Embryonic facial prominence (tissue), 1 donor: Measurements from ENCODE around the gene COMMD7.
"Not testable (repeated sequence)": the region's sequence is repeated elsewhere in the genome, so short reads cannot be mapped to it uniquely, and the experiment has no call there.

Source experiments
- DNase-seq: peaks from one replicate; pipeline ENCODE4 v3.0.0-alpha.2; 2016; ENCODE audit errors: extremely low spot score

Gene COMMD7

DNA sequence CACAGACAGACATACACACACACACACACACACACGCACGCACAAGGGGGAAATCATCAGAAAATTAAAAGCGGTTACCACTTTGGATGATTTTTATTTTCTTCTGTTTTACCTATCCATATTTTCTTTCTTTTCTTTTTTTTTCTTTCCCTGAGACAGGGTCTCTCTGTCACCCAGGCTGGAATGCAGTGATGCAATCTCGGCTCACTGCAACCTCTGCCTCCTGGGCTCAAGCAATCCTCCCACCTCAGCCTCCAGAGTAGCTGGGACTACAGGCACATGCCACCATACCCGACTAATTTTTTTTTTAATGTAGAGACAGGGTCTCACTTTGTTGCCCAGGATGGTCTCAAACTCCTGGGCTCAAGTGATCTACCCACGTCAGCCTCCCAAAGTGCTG lies 14.8 kb downstream of the COMMD7 start:
- not testable (repeated sequence) for DNase-seq

DNA sequence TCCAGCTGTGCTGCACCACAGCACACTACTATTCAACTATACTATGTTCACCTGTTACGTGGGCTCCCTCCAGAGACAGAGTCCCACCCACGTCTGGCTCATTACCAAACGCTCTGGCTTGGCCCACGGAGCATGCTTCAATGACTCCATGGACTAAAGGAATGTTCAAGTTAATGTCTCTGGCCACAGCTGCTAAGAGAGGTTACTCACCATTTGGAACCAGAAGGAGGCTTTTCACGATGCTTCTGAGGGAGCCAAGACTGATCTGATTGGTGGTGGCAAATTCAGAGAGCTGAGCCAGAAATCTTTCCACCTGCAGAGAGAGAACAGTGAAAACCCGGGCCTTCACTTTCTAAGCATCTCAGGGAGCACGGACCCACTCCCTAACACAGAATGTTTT lies 15.6 kb downstream of the COMMD7 start:
- no peak for DNase-seq

DNA sequence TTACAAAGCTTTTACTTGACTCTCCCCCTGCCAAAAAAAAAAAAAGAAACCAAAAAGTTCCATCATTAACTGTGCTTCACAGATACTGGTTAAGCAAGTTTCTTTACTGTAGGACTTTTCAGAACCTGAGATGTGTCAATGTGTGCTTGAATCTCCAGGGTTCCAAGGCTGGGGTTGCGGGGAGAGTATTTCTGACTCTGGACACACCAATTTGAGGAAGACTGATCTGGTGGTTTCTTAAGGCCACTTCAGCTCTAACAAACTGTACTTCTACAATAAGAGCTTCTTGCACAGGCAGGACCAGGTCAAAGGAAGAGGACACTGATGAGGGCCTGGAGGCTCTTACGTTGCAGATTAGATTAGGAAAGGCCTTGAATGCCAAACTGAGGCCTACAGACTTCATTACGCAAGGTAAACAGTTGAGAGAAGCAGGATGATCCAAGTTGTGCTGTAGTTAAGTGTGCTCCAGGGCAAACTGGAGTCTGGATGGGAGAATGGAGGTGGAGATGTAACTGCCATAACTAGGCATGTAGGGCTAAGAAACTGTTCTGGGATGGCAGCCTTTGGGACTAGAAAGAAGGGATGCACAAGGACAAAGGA lies 24.4 kb downstream of the COMMD7 start:
- DNase-seq: no peak

DNA sequence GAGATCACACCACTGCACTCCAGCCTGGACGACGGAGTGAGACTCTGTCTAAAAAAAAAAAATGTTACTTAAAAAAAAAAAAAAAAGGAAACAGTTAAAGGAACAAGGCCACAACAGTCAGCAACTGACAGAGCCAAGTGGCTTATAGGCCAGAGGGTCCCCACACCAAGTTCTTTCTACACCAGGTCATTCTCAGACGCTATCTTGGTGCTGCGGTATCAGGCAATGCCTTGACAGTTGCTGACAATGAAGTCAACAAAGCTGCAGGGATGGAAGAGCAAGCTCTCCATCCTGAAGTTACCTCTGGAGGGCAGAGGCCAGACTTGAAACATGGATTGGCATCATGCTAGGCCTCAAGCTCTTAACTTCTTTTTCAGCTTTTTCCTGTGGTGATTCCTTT lies 31.9 kb downstream of the COMMD7 start:
- DNase-seq: no peak

DNA sequence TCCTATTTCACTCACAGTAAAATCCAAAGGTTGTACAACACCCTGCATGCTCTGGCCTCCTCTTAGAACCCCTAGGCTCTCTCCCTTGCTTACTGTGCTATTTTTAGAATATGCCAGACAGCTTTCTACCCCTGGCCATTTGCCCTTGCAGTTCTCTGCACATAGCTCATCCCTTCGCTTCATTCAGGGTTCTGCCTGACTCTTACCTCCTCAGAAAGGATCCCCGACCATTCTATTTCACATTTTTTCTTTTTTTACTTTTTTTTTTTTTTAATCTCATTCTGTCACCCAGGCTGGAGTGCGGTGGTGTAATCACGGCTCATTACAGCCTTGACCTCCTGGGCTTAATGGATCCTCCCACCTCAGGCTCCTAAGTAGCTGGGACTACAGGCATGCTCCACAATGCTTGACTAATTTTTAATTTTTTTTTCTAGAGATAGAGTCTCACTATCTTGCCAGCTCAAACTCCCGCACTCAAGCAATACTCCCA lies 33.6 kb downstream of the COMMD7 start:
- DNase-seq: no peak

DNA sequence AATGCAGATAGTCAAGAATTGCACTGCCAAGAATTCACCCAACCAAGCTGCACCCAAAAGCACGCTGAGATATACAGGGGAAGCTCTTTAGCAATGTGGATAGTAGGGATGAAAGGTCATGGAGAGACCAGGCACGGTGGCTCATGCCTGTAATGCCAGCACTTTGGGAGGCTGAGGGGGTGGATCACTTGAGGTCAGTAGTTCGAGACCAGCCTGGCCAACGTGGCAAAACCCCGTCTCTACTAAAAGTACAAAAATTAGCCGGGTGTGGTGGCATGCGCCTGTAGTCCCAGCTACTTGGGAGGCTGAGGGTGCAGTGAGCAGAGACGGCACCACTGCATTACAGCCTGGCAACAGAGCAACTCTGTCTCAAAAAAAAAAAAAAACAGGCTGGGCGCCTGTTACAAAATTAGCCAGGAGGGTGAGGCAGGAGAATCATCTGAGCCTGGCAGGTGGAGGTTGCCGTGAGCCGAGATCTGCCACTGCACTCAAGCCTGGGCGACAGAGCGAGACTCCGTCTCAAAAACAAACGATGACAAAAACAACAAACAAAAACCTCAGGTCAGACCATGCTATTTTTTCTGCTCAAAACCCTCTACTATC lies 34.1 kb downstream of the COMMD7 start:
- not testable (repeated sequence) for DNase-seq

DNA sequence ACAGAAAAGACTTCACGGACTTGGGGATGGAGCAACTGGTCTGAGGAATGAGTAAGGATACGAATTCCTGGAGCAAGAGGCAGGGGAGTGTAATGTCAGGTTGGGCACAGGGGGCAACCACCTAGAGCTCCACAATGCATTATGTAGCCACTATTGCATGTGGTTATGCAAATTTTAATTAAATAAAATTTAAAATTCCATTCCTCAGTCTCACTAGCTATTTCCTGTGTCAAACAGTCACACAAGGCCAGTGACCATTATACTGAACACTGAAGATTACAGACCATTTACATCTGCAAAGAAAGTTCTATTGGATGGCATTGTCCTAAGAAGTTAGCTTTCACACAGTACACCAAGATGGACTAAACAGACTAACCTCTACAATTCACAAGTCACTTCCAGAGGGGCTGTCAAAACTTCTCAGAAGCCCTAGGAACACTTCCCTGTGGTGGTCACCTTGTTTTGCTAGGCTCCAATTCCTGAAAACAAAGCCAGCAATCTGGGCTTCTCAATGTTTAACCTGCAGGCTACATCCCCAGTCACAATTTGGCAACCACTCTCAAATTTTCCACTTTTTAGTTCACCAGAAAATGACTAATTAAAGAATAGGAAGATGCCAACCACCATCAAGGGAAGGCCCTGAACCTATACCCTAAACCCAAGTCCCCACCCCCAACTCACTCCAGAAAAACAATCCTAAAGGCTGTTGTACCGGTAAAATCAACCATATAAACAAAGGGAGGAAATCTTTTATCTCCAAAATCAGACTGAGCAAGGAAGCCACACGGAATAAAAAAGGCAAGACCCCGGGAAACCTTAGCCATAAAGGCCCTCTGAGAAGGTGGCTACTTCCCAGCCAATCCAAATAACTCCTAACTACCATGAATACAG lies 35.3 kb downstream of the COMMD7 start:
- no peak for DNase-seq

DNA sequence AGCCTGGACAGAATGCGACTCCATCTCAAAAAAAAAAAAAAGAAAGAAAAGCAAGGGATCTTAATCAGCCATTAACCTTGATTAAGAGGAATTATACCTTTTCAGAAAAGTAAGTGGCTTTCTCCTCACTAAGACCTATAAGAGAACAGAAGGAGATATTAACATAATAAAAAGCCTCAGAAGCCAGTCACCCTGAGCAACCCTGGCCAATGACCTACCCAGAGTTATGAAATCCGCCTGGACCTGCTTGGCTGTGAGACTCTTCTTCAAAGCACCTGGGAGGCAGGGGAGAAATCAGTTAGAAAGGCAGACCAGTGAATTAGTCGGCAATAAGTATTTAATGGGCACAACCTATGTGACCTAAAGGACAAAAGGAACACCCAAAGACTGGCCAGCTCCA lies 36.8 kb downstream of the COMMD7 start:
- no peak for DNase-seq

DNA sequence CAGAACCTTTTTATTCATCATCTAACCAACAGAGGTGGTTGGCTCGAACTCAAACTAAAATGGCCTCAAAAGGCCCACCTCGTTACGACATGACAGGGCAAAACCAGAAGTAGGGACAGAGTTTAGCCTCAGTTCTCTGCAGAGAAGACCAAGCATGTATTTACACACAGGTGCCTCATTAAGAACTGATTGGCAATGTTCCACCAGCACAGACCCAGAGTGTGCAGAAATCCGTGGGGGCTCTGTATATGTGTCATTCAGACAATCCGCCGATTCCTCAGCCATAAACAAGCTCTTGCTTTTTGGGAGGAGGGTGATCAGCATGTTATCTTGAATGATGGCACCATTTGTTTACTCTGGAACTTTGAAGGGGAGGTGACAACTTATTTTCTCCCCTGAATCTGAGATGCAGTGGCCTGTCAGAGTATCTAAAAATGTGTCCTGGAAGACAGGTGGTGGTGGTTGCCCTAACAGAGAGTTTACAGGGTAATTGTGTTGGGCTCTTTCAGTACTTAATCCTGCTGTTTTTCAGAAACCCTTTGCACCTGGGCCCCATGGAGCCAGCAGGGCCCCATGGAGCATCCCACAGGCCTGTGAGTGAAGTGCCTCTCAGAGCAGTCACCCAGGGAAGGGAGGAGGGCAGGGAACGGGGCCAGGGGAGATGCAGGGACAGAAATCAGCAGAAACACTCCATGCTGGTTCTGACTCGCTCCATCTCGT lies 40.4 kb downstream of the COMMD7 start:
- no peak for DNase-seq

DNA sequence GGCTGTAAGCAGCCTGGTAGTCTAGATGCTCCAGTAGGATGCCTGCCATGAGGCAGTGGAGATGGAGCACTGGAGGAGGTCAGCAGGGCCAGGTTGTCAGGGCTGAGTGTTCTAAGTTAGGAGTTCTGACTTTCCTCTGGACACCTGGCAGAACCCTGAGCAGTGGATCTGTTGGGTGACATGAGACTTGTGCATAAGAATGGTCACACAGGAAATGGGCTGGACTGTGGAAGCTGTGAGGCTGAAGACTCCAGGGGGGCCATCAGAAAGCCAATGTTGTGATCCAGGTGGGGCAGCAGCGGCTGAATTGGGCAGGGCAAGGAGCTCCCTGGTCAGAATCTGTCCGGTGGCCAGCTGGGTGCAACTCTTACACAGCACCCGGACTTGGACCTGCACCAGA lies 45.7 kb downstream of the COMMD7 start:
- DNase-seq: no peak

DNA sequence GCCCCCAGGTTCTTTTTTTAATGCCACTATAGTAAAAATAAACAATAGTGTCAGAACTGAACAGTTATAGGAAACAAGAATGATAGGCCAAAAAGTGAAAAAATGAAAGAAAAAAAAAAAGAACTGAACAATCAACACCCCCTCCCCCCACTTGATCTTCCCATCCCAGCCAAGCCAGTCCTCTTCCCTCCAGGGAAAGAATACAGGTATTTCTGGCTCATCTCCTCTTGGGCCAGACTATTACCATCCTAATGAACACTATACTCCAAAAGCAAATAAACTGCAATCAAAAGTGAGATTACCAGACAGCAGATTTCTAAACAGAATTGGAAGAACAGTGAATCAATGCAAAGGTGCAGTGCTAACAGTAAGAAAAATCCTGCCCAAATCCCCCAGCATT lies 48.2 kb downstream of the COMMD7 start:
- no peak for DNase-seq

DNA sequence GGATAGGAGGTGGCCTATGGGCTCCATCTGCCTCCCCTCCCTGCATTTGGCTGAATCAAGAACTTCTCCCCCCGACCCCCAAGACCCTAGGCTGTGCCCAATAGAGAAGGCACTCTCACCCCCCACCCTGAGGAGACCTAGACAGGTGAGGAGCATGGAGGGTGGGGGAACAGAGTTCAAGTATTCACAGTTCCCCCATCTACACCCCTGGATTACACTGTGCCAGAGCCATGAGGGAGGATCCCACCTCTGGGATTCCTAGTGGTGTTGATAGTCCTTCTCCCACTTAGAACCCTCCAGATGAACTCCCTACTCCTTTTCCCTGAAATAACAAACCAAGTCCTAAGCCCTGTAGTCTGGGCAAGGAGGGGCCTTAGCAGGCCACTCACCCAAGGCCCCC lies 54.3 kb downstream of the COMMD7 start:
- DNase-seq: not testable (repeated sequence)

DNA sequence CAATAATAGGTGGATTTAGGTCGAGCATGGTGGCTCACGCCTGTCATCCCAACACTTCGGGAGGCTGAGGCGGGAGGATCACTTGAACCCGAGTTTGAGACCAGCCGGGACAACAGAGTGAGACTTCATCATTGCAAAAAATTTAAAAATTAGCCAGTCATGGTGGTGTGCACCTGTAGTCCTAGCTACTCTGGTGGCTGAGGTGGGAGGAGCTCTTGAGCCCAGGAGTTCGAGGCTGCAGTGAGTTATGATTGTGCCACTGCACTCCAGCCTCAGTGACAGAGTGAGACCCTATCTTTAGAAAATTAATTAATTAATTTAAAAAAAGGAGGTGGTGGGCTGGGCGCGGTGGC lies 56.1 kb downstream of the COMMD7 start:
- no peak for DNase-seq

DNA sequence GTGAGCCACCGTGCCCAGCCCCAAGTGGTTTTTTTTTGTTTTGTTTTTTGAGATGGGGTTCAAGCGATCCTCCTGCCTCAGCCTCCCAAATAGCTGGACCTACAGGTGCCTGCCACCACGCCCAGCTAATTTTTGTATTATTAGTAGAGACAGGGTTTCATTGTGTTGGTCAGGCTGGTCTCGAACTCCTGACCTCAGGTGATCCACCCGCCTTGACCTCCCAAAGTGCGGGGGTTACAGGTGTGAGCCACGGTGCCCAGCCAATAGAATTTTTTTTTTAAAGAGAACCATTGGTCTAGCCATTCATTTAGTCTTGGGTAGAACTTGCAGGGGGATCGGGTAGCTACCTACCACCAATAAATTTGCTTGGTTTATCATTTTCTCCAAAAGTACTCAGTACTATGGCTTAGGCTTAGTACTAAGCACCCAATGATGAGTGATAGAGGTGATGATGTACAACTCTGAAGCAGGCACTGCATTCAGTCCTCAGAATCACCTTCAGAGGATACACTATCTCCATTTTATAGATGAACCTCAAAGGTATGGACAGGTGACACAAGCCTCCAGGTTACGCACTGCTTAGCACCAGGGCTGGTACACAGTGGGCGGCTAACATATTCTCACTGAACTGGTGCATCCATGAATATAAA lies 56.6 kb downstream of the COMMD7 start:
- no peak for DNase-seq

DNA sequence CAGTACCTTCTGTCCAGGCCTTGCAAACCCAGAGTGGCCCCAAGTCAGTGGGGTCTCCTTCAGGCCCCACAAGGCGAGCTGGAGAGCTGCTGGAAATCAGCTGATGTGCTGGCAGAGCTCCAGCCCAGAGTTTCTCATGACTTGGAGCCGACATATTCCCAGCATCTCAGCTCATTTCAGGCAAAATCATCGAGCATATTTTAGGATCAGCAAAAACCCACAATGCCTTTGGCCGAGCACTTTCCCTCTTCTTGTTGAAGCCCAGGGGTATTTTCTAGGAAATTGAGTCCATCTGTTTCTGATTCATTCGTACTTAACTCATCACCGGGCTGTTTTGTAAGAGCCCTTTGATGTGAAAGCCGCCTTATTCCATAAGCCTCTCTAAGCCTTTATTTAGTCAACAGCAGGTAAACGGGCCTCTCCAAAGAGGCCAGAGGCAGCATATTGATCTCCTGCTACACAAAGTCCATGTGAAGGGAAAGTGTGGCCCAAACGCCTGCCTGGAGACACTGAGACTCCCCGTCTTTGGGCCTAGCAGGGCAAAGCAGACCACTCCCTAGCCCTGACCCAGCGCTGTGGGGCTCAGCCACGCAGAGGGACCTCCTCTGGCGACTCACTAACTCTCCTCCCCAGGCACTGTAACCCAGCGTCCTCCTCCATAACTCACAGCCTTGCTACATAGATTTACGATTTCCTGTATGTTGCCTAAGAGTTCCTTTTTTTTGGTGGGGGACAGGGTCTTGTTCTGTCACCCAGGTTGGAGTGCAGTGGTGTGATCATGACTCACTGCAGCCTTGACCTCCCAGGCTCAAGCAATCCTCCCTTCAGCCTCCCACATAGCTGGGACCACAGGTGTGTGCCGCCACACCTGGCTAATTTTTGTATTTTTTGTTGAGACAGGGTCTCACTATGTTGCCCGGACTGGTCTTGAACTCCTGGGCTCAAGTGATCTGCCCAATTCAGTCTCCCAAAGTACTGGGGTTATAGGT lies 57.4 kb downstream of the COMMD7 start:
- peak; percentile 88 for DNase-seq

DNA sequence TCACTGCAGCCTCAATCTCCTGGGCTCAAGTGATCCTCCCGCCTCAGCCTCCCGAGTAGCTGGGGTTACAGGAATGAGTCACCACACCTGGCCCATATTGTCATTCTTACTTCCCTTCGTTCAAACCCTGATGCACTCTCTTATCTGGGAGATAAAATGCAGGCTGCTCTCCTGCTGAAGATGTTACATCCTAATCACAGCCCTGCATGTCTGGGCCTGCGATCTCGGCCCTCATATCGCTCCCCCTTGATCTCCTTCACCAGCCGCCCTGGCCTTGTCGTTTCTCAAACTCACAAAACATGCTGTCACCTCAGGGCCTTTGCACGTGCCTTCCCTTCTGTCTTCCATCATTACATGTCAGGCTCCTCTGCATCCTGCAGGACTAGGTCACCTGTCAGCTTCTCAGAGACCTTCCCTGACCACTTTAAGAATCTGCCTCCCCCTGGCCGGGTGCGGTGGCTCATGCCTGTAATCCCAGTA lies 60.7 kb downstream of the COMMD7 start:
- DNase-seq: no peak

DNA sequence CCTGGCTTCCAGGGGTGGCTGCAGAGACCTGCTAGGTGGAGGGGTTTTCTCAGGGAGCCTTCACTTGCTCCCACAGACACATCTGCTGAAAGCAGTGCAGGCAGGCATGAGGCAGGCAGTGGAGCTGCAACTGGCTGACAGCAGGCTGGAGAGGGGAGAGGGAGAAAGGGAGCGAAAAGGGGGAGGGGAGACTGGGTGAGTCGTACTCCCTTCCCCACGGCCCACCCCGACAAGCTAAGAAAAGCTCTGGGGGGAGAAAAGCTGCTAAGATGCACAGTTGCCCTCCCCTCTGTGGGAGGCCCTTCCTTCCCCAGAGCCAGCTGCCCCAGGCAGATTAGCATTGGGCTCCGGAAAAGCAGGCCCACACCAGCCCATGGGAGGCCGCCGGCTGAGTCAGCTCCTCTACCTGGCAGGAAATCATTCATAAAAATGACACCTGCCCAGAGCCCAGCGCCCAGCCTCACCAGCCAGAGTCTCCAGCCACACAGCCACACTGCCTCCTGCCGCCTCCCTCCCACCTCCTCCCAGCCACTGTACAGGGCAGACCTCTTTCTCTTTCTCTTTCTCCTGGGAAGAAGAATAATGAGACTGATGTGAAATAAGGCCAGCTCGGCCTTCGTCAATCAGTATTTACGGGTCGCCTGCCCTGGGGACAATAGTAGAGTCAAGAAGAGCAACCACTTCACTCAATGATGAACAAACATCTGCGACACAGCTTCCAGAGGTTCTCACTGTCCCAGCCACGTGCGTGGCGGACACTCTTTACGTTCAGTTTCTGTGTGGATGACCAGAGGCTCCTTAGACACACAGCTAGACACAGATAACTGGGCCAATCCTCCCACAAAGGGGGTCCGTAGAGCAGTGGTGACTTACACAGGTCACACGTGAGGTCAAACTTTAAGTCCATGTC lies 61.8 kb downstream of the COMMD7 start:
- no peak for DNase-seq

DNA sequence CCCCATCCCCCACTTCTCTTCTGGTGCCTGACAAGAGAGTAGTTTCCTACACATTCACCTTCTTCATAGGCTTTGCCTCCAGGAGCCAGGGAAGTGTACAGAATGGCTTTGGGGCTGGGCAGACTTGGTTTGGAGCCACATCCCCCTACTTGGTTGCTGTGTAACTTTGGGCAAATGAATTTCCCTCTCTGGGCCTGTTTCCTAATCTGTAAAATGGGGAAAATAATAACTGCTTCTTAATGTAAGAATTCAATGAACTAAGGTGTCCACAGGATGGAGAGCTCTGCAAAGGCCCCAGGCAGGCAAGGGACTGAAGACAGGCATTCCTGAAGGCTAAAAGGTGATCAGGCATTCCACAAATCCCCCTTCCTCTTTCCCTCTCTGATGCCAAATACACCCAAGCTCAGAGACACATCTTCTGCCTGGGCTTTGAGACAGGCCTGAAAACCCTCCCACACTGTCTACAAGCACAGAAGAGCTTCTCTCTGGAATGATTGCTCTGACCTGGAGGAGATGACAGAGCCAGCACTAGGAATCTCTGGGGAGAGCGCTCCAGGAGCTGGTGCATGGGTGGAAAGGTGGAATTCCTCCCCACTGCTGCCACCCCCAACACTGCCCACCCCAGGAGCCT lies 62.6 kb downstream of the COMMD7 start:
- no peak for DNase-seq

DNA sequence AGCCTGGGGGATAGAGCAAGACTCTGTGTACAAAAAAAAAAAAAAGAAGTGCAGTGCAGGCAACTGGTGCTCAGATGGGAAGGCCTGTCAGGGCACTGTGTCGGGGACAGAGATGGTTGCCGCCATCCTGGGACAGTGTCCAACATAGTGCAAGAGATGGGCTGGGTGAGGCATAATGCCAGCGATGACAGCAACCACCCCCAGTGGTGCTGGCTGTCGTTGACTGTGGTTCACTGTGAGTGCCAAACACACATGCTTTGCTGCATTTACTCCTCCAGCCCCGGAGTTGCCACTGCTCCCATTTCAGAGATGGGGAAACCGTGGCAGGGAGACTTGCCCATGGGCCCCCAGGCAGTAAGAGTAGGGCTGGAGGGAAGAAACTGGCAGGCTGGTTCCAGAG lies 64.3 kb downstream of the COMMD7 start:
- no peak for DNase-seq
